IMR-90 (cell line): Measurements from ENCODE around the gene PCCA. TPM values are rescaled to one million over a fixed set of nuclear protein-coding genes. Genes with fewer than 3 reads are reported as not detected.

Experiments
- ATAC-seq: fragments of 200-7000 bp; cut with Tn5 transposase; 2 replicates; pipeline ENCODE4 v1.9.1; 2020; ENCODE audit warnings: low read depth, mild to moderate bottlenecking, moderate library complexity
- BruUV-seq: library from RNA; stranded (reverse); fragments of 400-500 nt; replicated peaks from 2 replicates; lab custom pipeline; 2021; lab: Mats Ljungman, UMichigan
- CTCF ChIA-PET: fragments of 300-600 bp; formaldehyde crosslinking; extraction: SDS; loops from one replicate; lab custom pipeline; 2021; ENCODE audit warnings: antibody characterized with exemption; lab: Yijun Ruan, JAX
- POLR2A ChIA-PET: fragments of 300-600 bp; sonication (Branson Sonifier 250); formaldehyde crosslinking; loops from one replicate; lab custom pipeline; 2022; ENCODE audit warnings: antibody characterized with exemption; ENCODE audit not compliant: unreplicated experiment; lab: Charles Lee
- DNase-seq: peaks from one replicate; pipeline ENCODE4 v3.0.0; 2013
- H2AFZ ChIP-seq: replicated peaks from 2 replicates; pipeline ENCODE3; 2013; ENCODE audit warnings: low read length, mild to moderate bottlenecking; ENCODE audit not compliant: poor library complexity
- H2AK5ac ChIP-seq: 2 replicates; pipeline ENCODE4 v1.6.1; 2013; ENCODE audit warnings: low read depth, low read length, inconsistent platforms
- H2AK9ac ChIP-seq: replicated peaks from 2 replicates; pipeline ENCODE3; 2013; ENCODE audit warnings: mild to moderate bottlenecking, low read depth, low read length, moderate library complexity; ENCODE audit not compliant: poor library complexity
- H2BK120ac ChIP-seq: 2 replicates; pipeline ENCODE4 v1.6.1; 2013; ENCODE audit warnings: low read depth, low read length, inconsistent platforms
- H2BK15ac ChIP-seq: 3 replicates; pipeline ENCODE4 v1.6.1; 2013; ENCODE audit warnings: low read depth, low read length, inconsistent platforms
- H2BK20ac ChIP-seq: 2 replicates; pipeline ENCODE4 v1.6.1; 2013; ENCODE audit warnings: low read depth, mild to moderate bottlenecking, inconsistent platforms, low read length, moderate library complexity
- H2BK5ac ChIP-seq: 2 replicates; pipeline ENCODE4 v1.6.1; 2013; ENCODE audit warnings: mild to moderate bottlenecking, low read depth, low read length, inconsistent platforms; ENCODE audit not compliant: poor library complexity, severe bottlenecking
- H3K14ac ChIP-seq: replicated peaks from 2 replicates; pipeline ENCODE4 v1.6.1; 2013; ENCODE audit warnings: low read depth, low read length, inconsistent platforms
- H3K18ac ChIP-seq: 2 replicates; pipeline ENCODE4 v1.6.1; 2013; ENCODE audit warnings: low read depth, low read length, control low read depth
- H3K23ac ChIP-seq: 2 replicates; pipeline ENCODE4 v1.6.1; 2013; ENCODE audit warnings: low read depth, low read length, inconsistent platforms
- H3K27ac ChIP-seq: 2 replicates; pipeline ENCODE4 v1.5.1; 2013; ENCODE audit warnings: mild to moderate bottlenecking, control low read depth, low read length; ENCODE audit not compliant: insufficient read depth
- H3K27me3 ChIP-seq: 2 replicates; pipeline ENCODE4 v1.6.1; 2013; ENCODE audit warnings: low read length; ENCODE audit not compliant: control insufficient read depth, insufficient read depth
- H3K36me3 ChIP-seq: 2 replicates; pipeline ENCODE4 v1.6.1; 2013; ENCODE audit warnings: low read length, mixed read lengths; ENCODE audit not compliant: control insufficient read depth, insufficient read depth
- H3K4ac ChIP-seq: 2 replicates; pipeline ENCODE4 v1.6.1; 2013; ENCODE audit warnings: low read depth, low read length, inconsistent platforms
- H3K4me1 ChIP-seq: 2 replicates; pipeline ENCODE4 v1.6.1; 2013; ENCODE audit warnings: low read length, mixed read lengths; ENCODE audit not compliant: control insufficient read depth, insufficient read depth
- H3K4me2 ChIP-seq: 2 replicates; pipeline ENCODE4 v1.6.1; 2013; ENCODE audit warnings: low read depth, mild to moderate bottlenecking, control low read depth, low read length, moderate library complexity
- H3K4me3 ChIP-seq: 2 replicates; pipeline ENCODE4 v1.5.1; 2013; ENCODE audit warnings: low read depth, mild to moderate bottlenecking, control low read depth, low read length, moderate library complexity; ENCODE audit not compliant: insufficient read depth
- H3K56ac ChIP-seq: 2 replicates; pipeline ENCODE4 v1.6.1; 2013; ENCODE audit warnings: low read length, inconsistent platforms; ENCODE audit not compliant: insufficient read depth; ENCODE audit errors: extremely low read depth
- H3K79me1 ChIP-seq, 2 experiments: 2 replicates each; pipeline ENCODE4 v1.6.1; 2013; ENCODE audit warnings: low read length in 2 of 2, inconsistent platforms in 1 of 2, low read depth in 1 of 2
- H3K9ac ChIP-seq: 2 replicates; pipeline ENCODE4 v1.6.1; 2013; ENCODE audit warnings: low read depth, low read length, control low read depth
- H3K9me1 ChIP-seq: 2 replicates; pipeline ENCODE4 v1.6.1; 2013; ENCODE audit warnings: low read length, inconsistent platforms; ENCODE audit not compliant: insufficient read depth
- H3K9me3 ChIP-seq: 2 replicates; pipeline ENCODE4 v1.6.1; 2013; ENCODE audit warnings: low read length; ENCODE audit not compliant: control insufficient read depth, insufficient read depth
- H4K20me1 ChIP-seq: 2 replicates; pipeline ENCODE4 v1.6.1; 2013; ENCODE audit warnings: low read length, inconsistent platforms; ENCODE audit not compliant: insufficient read depth
- H4K5ac ChIP-seq: 2 replicates; pipeline ENCODE4 v1.6.1; 2013; ENCODE audit warnings: mild to moderate bottlenecking, low read depth, low read length, control low read depth
- H4K8ac ChIP-seq, 2 experiments: 2 replicates each; pipeline ENCODE4 v1.6.1; 2013; ENCODE audit warnings: low read depth in 2 of 2, low read length in 2 of 2, control low read depth in 1 of 2, inconsistent platforms in 1 of 2
- H4K91ac ChIP-seq: 2 replicates; pipeline ENCODE4 v1.6.1; 2013; ENCODE audit warnings: low read depth, low read length, inconsistent platforms; ENCODE audit not compliant: insufficient read depth
- BHLHE40 ChIP-seq: fragments of 150-350 bp; IDR thresholded peaks from 2 replicates; pipeline ENCODE4 v1.6.1; 2016; ENCODE audit warnings: mild to moderate bottlenecking, low read depth, low read length
- CEBPB ChIP-seq: IDR thresholded peaks from 2 replicates; pipeline ENCODE4 v1.6.1; 2012; ENCODE audit warnings: low read depth, low read length, improper control_type of control experiment
- CHD1 ChIP-seq: IDR thresholded peaks from 2 replicates; pipeline ENCODE4 v1.6.1; 2012; ENCODE audit warnings: low read depth, low read length, improper control_type of control experiment
- CTCF ChIP-seq: conservative IDR thresholded peaks from 2 replicates; pipeline ENCODE4 v1.5.1; 2012; ENCODE audit warnings: mild to moderate bottlenecking, low read depth, low read length, improper control_type of control experiment
- FOS ChIP-seq: fragments of 150-350 bp; IDR thresholded peaks from 2 replicates; pipeline ENCODE4 v1.6.1; 2016; ENCODE audit warnings: low read depth, low read length
- MAFK ChIP-seq: IDR thresholded peaks from 2 replicates; pipeline ENCODE4 v1.6.1; 2012; ENCODE audit warnings: low read depth, low read length, improper control_type of control experiment
- MAZ ChIP-seq: IDR thresholded peaks from 2 replicates; pipeline ENCODE4 v1.6.1; 2012; ENCODE audit warnings: low read depth, mild to moderate bottlenecking, low read length, improper control_type of control experiment, moderate library complexity, borderline replicate concordance
- MXI1 ChIP-seq: IDR thresholded peaks from 2 replicates; pipeline ENCODE4 v1.6.1; 2012; ENCODE audit warnings: low read depth, mild to moderate bottlenecking, low read length, moderate library complexity, borderline replicate concordance
- NFE2L2 ChIP-seq: fragments of 150-350 bp; IDR thresholded peaks from 2 replicates; pipeline ENCODE4 v1.6.1; 2016; ENCODE audit warnings: low read depth, mild to moderate bottlenecking, low read length
- POLR2A ChIP-seq: IDR thresholded peaks from 2 replicates; pipeline ENCODE4 v1.6.1; 2012; ENCODE audit warnings: mild to moderate bottlenecking, low read depth, low read length
- RAD21 ChIP-seq: IDR thresholded peaks from 2 replicates; pipeline ENCODE4 v1.6.1; 2012; ENCODE audit warnings: low read length, improper control_type of control experiment
- RCOR1 ChIP-seq: IDR thresholded peaks from 2 replicates; pipeline ENCODE4 v1.6.1; 2012; ENCODE audit warnings: mild to moderate bottlenecking, low read length, improper control_type of control experiment; ENCODE audit not compliant: insufficient replicate concordance
- RFX5 ChIP-seq: IDR thresholded peaks from 2 replicates; pipeline ENCODE4 v1.8.0; 2012; ENCODE audit warnings: low read depth, mild to moderate bottlenecking, low read length, moderate library complexity
- SMC3 ChIP-seq: fragments of 150-350 bp; IDR thresholded peaks from 2 replicates; pipeline ENCODE4 v1.6.1; 2016; ENCODE audit warnings: low read depth, mild to moderate bottlenecking, antibody characterized with exemption, low read length, moderate library complexity
- USF2 ChIP-seq: fragments of 150-350 bp; IDR thresholded peaks from 2 replicates; pipeline ENCODE4 v1.6.1; 2017; ENCODE audit warnings: mild to moderate bottlenecking, antibody characterized with exemption, low read length, low read depth
- WGBS, 2 experiments: methylation state at CpG; one replicate each; pipeline versions ENCODE4 v1.1.5 to v1.1.7; 2013; ENCODE audit warnings: missing lambda C conversion rate in 2 of 2; ENCODE audit not compliant: insufficient read length in 1 of 2; ENCODE audit errors: extremely low coverage in 2 of 2; 5-methylcytosine and 5-hydroxymethylcytosine counted together
- dilution Hi-C: fragments of 300-500 bp; cut with HindIII; formaldehyde crosslinking; loops from one replicate; pipeline ENCODE4 v1.14.3; 2018; ENCODE audit warnings: low sequenced_read_pairs; ENCODE audit not compliant: unreplicated experiment
- in situ Hi-C: fragments of 300-500 bp; cut with MboI; formaldehyde crosslinking; loops from 3 replicates; pipeline ENCODE4 v1.14.3; 2019; ENCODE audit warnings: low sequenced_read_pairs, inconsistent platforms, mixed read lengths
- intact Hi-C: fragments of 100-400 bp; cut with micrococcal nuclease; formaldehyde crosslinking; loops from 2 replicates; pipeline ENCODE4 v1.10.0; 2022
- polyA plus RNA-seq, 3 experiments: library from polyadenylated mRNA; depleted of rRNA; stranded (reverse); fragments of >200 nt; gene quantifications; 2 replicates each; pipeline ENCODE4 v1.2.3, GENCODE V29; 2012; ENCODE audit warnings: low replicate concordance in 1 of 3
- total RNA-seq: library from RNA; depleted of rRNA; stranded (reverse); fragments of >200 nt; gene quantifications from 2 replicates; pipeline ENCODE4 v1.2.3, GENCODE V29; 2012
- TF ChIP-seq, protein P1 (sequence below): fragments of 150-350 bp; IDR thresholded peaks from 2 replicates; pipeline ENCODE4 v1.6.1; 2016; ENCODE audit warnings: low read depth, mild to moderate bottlenecking, low read length, moderate library complexity, borderline replicate concordance

The PCCA gene
- total and polyA plus RNA-seq, 2 of the 4 experiments (the other 2 are of a cell fraction) = 7.6 to 24.0 TPM

GRCh38 chr13:100357764-100358163, 268.9 kb downstream of the PCCA start:
- H3K4ac ChIP-seq = no peak overlapping the region
- no peak overlapping the region for H2BK15ac ChIP-seq
- BruUV-seq = no TSS peak
- no peak overlapping the region for H2AK5ac ChIP-seq
- H2AFZ ChIP-seq = no peak overlapping the region
- no peak overlapping the region for H4K8ac ChIP-seq
- H3K18ac ChIP-seq = no peak overlapping the region
- ChIA-PET CTCF (no interaction called here), POLR2A (no interaction called here)
- H3K4me1 ChIP-seq = peaks cover 2% of the 10 kb centered on the region; the same call in 1 of the 2 replicates
- H3K27ac ChIP-seq = no peak overlapping the region
- in situ Hi-C loops (no loop called here), dilution Hi-C loops (no loop called here), intact Hi-C loops (no loop called here)
- 100% methylated on average over 1 of the region's 1 CpG; no CpG with 5 or more reads in 1 of the 2 experiments for WGBS, 2 experiments
- H3K4me3 ChIP-seq = no peak overlapping the region
- no peaks in the 10 kb centered on the region for H3K9me3 ChIP-seq
- H4K5ac ChIP-seq = no peak overlapping the region
- H4K91ac ChIP-seq = no peak overlapping the region
- no peak overlapping the region for H3K14ac ChIP-seq
- H3K23ac ChIP-seq = no peak overlapping the region
- no peak for DNase-seq
- TF ChIP-seq CEBPB (no peak), FOS (no peak), NFE2L2 (no peak), SMC3 (no peak), RCOR1 (no peak), POLR2A (no peak), RAD21 (no peak), BHLHE40 (no peak), CHD1 (no peak), MXI1 (no peak), MAZ (no peak), USF2 (no peak), RFX5 (no peak), MAFK (no peak), CTCF (no peak)
- TF ChIP-seq, protein P1, sequence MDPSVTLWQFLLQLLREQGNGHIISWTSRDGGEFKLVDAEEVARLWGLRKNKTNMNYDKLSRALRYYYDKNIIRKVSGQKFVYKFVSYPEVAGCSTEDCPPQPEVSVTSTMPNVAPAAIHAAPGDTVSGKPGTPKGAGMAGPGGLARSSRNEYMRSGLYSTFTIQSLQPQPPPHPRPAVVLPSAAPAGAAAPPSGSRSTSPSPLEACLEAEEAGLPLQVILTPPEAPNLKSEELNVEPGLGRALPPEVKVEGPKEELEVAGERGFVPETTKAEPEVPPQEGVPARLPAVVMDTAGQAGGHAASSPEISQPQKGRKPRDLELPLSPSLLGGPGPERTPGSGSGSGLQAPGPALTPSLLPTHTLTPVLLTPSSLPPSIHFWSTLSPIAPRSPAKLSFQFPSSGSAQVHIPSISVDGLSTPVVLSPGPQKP = no peak
- H2AK9ac ChIP-seq = no peak overlapping the region
- H2BK120ac ChIP-seq = no peak overlapping the region
- H3K4me2 ChIP-seq = no peak overlapping the region
- ATAC-seq = no peak
- no peaks in the 10 kb centered on the region for H3K27me3 ChIP-seq
- no peak overlapping the region for H2BK20ac ChIP-seq
- H3K9me1 ChIP-seq = peaks cover 3% of the 10 kb centered on the region
- H2BK5ac ChIP-seq = no peak overlapping the region
- H3K79me1 ChIP-seq = peaks cover 0 to 3% of the 10 kb centered on the region in 2 experiments; a peak in 1 of 4 replicates
- H3K9ac ChIP-seq = no peak overlapping the region
- no peaks in the 10 kb centered on the region for H3K36me3 ChIP-seq
- no peak overlapping the region for H3K56ac ChIP-seq
- no peaks in the 10 kb centered on the region for H4K20me1 ChIP-seq
